ENCODE results near the gene PUS7.

DNA sequence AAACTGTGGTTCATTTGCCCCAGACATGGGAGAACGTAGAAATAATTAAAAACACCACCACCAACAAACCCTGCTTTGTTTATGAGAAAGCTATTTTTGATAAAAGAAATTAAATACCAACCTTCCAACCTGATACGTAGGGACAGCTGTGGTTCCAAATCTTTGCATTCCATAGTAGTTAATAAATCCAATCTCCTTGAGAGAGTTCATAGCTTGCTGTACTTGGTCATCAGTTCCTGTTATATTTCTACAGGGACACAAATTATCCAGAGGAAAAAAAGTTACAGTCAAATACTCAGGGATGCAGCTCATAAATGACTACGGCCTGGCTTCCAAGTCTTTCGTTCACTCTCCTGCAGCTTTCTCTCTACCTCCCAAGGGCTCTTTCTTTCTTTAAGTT is 41.1 kb downstream of the PUS7 start:
- no peak for TF ChIP-seq POLR2AphosphoS5 (IDR thresholded peaks at IDR 0.05; ENCODE audit: low read depth, low read length)
- no peak for TF ChIP-seq SIN3A (IDR thresholded peaks at IDR 0.05; ENCODE audit: borderline replicate concordance, insufficient read depth, low read length)
- no peak for TF ChIP-seq FOXP2 (optimal IDR thresholded peaks at IDR 0.05; ENCODE audit: borderline replicate concordance, extremely low read depth, extremely low read length, insufficient read depth)

All from PFSK-1 (cell line).